ENCODE data around the gene MANBA.

The MANBA gene

GRCh38 chr4:102678107-102678506 lies 82.7 kb downstream of the MANBA start:
- DNase-seq: no peak
- ChIA-PET POLR2A (no interaction called here), CTCF (no interaction called here)
- Histone ChIP-seq H3K4me1 (ENCODE audit: control extremely low read depth in 1 of 4, control insufficient read depth in 4 of 4, insufficient read depth in 4 of 4, low read length in 3 of 4) (no peaks in the 10 kb centered on the region), H3K9me3 (ENCODE audit: control extremely low read depth in 1 of 5, control insufficient read depth in 4 of 5, insufficient read depth in 2 of 5, low read depth in 1 of 5, low read length in 4 of 5) (peaks cover 0 to 4% (median 0%) of the 10 kb centered on the region in 5 experiments), H3K36me3 (ENCODE audit: control insufficient read depth in 4 of 4, insufficient read depth in 4 of 4, low read length in 3 of 4) (peaks cover 9 to 39% (median 32%) of the 10 kb centered on the region in 4 experiments), H3K27me3 (replicated peaks in 2 of 5; ENCODE audit: control insufficient read depth in 4 of 5, insufficient read depth in 5 of 5, low read length in 4 of 5) (no peaks in the 10 kb centered on the region), H3K4me3 (ENCODE audit: control insufficient read depth in 1 of 7, extremely low read depth in 1 of 7, insufficient read depth in 4 of 7, low read depth in 2 of 7, low read length in 6 of 7) (no peak overlapping the region), H3K27ac (ENCODE audit: insufficient read depth in 1 of 2, low read depth in 1 of 2, low read length in 2 of 2, poor library complexity in 1 of 2, severe bottlenecking in 2 of 2) (no peak overlapping the region)
- no CpG with 5 or more reads among the region's 2 CpGs for WGBS (ENCODE audit: insufficient coverage)

GRCh38 chr4:102675141-102675540 lies 85.6 kb downstream of the MANBA start:
- CTCF ChIA-PET: no interaction called here

DNA sequence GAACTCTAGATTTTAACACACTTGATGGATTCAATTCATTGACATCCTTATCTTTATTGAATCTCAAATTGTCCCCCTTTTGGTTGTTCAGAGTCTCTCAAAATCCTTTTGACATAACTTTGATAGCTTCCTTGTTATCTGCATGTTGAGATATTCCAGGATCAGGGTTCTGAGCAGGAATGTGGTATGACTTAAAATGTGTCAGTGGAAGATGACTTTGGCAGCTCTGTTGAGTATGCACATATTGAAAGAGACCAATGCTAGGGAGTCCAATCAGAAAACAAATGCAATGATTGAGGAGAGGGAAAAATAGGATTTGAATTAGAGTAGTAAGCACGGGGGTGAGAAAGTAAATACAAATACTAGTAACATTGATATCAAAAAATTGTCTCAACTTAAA lies 93.8 kb downstream of the MANBA start:
- Histone ChIP-seq H3K27me3 (replicated peaks in 2 of 5; ENCODE audit: control insufficient read depth in 4 of 5, insufficient read depth in 5 of 5, low read length in 4 of 5) (no peaks in the 10 kb centered on the region), H3K4me1 (ENCODE audit: control extremely low read depth in 1 of 4, control insufficient read depth in 4 of 4, insufficient read depth in 4 of 4, low read length in 3 of 4) (peaks cover 0 to 2% (median 0%) of the 10 kb centered on the region in 4 experiments), H3K9me3 (ENCODE audit: control extremely low read depth in 1 of 5, control insufficient read depth in 4 of 5, insufficient read depth in 2 of 5, low read depth in 1 of 5, low read length in 4 of 5) (no peaks in the 10 kb centered on the region), H3K36me3 (ENCODE audit: control insufficient read depth in 4 of 4, insufficient read depth in 4 of 4, low read length in 3 of 4) (peaks cover 16 to 65% (median 44%) of the 10 kb centered on the region in 4 experiments), H3K27ac (ENCODE audit: insufficient read depth in 1 of 2, low read depth in 1 of 2, low read length in 2 of 2, poor library complexity in 1 of 2, severe bottlenecking in 2 of 2) (no peak overlapping the region), H3K4me3 (ENCODE audit: control insufficient read depth in 1 of 7, extremely low read depth in 1 of 7, insufficient read depth in 4 of 7, low read depth in 2 of 7, low read length in 6 of 7) (no peak overlapping the region)
- ChIA-PET POLR2A (no interaction called here), CTCF (no interaction called here)
- WGBS (ENCODE audit: insufficient coverage): no CpG with 5 or more reads among the region's 1 CpG
- DNase-seq: no peak

More at GRCh38 chr4:102675141-102675540, 85.6 kb downstream of the MANBA start:
- DNase-seq: no peak
- H3K27me3 ChIP-seq (replicated peaks in 2 of 5; ENCODE audit: control insufficient read depth in 4 of 5, insufficient read depth in 5 of 5, low read length in 4 of 5): no peaks in the 10 kb centered on the region
- H3K27ac ChIP-seq (ENCODE audit: insufficient read depth in 1 of 2, low read depth in 1 of 2, low read length in 2 of 2, poor library complexity in 1 of 2, severe bottlenecking in 2 of 2): no peak overlapping the region
- H3K9me3 ChIP-seq (ENCODE audit: control extremely low read depth in 1 of 5, control insufficient read depth in 4 of 5, insufficient read depth in 2 of 5, low read depth in 1 of 5, low read length in 4 of 5): no peaks in the 10 kb centered on the region
- POLR2A ChIA-PET: no interaction called here
- no peak overlapping the region for H3K4me3 ChIP-seq (ENCODE audit: control insufficient read depth in 1 of 7, extremely low read depth in 1 of 7, insufficient read depth in 4 of 7, low read depth in 2 of 7, low read length in 6 of 7)
- H3K4me1 ChIP-seq (ENCODE audit: control extremely low read depth in 1 of 4, control insufficient read depth in 4 of 4, insufficient read depth in 4 of 4, low read length in 3 of 4): no peaks in the 10 kb centered on the region
- no CpG with 5 or more reads among the region's 1 CpG for WGBS (ENCODE audit: insufficient coverage)
- peaks cover 6 to 35% (median 26%) of the 10 kb centered on the region in 4 experiments for H3K36me3 ChIP-seq (ENCODE audit: control insufficient read depth in 4 of 4, insufficient read depth in 4 of 4, low read length in 3 of 4)

DNA sequence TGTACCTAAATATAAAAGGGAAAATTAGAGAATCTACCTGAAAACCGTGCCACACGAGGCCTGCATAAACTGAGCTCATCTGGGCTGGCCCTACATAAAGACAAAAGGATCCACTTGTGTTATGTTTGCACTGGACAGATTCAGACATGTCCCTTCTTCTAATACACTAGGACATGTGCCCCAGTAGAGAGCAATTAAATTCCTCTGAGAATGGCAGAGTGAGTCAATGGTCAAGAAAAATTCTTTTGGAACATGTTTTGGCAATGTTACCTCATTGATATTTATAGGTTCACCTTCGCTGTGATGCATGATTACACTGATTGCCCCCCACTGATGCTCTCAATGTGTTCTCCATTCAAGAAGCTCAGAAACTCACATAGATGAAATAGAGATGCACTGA lies 95.2 kb downstream of the MANBA start:
- H3K27me3 ChIP-seq (replicated peaks in 2 of 5; ENCODE audit: control insufficient read depth in 4 of 5, insufficient read depth in 5 of 5, low read length in 4 of 5): no peaks in the 10 kb centered on the region
- H3K4me1 ChIP-seq (ENCODE audit: control extremely low read depth in 1 of 4, control insufficient read depth in 4 of 4, insufficient read depth in 4 of 4, low read length in 3 of 4): peaks cover 0 to 2% (median 0%) of the 10 kb centered on the region in 4 experiments
- POLR2A ChIA-PET: interaction anchor here (0.5 kb wide), 1 partner anchor 216 kb away, joined by 3 read pairs; no protein-coding TSS in a partner anchor
- no peaks in the 10 kb centered on the region for H3K9me3 ChIP-seq (ENCODE audit: control extremely low read depth in 1 of 5, control insufficient read depth in 4 of 5, insufficient read depth in 2 of 5, low read depth in 1 of 5, low read length in 4 of 5)
- H3K36me3 ChIP-seq (ENCODE audit: control insufficient read depth in 4 of 4, insufficient read depth in 4 of 4, low read length in 3 of 4): peaks cover 20 to 75% (median 45%) of the 10 kb centered on the region in 4 experiments
- no peak overlapping the region for H3K27ac ChIP-seq (ENCODE audit: insufficient read depth in 1 of 2, low read depth in 1 of 2, low read length in 2 of 2, poor library complexity in 1 of 2, severe bottlenecking in 2 of 2)
- CTCF ChIA-PET: no interaction called here
- no peak overlapping the region for H3K4me3 ChIP-seq (ENCODE audit: control insufficient read depth in 1 of 7, extremely low read depth in 1 of 7, insufficient read depth in 4 of 7, low read depth in 2 of 7, low read length in 6 of 7)
- DNase-seq: no peak
- WGBS (ENCODE audit: insufficient coverage): 100% methylated on average over 2 of the region's 3 CpGs

- no peak for DNase-seq
- Histone ChIP-seq H3K4me3 (ENCODE audit: control insufficient read depth in 1 of 7, extremely low read depth in 1 of 7, insufficient read depth in 4 of 7, low read depth in 2 of 7, low read length in 6 of 7) (no peak overlapping the region), H3K36me3 (ENCODE audit: control insufficient read depth in 4 of 4, insufficient read depth in 4 of 4, low read length in 3 of 4) (peaks cover 25 to 79% (median 49%) of the 10 kb centered on the region in 4 experiments), H3K27ac (ENCODE audit: insufficient read depth in 1 of 2, low read depth in 1 of 2, low read length in 2 of 2, poor library complexity in 1 of 2, severe bottlenecking in 2 of 2) (no peak overlapping the region), H3K27me3 (replicated peaks in 2 of 5; ENCODE audit: control insufficient read depth in 4 of 5, insufficient read depth in 5 of 5, low read length in 4 of 5) (no peaks in the 10 kb centered on the region), H3K9me3 (ENCODE audit: control extremely low read depth in 1 of 5, control insufficient read depth in 4 of 5, insufficient read depth in 2 of 5, low read depth in 1 of 5, low read length in 4 of 5) (peaks cover 0 to 9% (median 5%) of the 10 kb centered on the region in 5 experiments), H3K4me1 (ENCODE audit: control extremely low read depth in 1 of 4, control insufficient read depth in 4 of 4, insufficient read depth in 4 of 4, low read length in 3 of 4) (peaks cover 0 to 2% (median 0%) of the 10 kb centered on the region in 4 experiments)
- no CpG with 5 or more reads among the region's 1 CpG for WGBS (ENCODE audit: insufficient coverage)
- ChIA-PET POLR2A (interaction anchor here (0.6 kb wide), 1 partner anchor 1462 kb away, joined by 3 read pairs; no protein-coding TSS in a partner anchor), CTCF (no interaction called here)
Measured at GRCh38 chr4:102663073-102663472, 97.7 kb downstream of the MANBA start.

DNA sequence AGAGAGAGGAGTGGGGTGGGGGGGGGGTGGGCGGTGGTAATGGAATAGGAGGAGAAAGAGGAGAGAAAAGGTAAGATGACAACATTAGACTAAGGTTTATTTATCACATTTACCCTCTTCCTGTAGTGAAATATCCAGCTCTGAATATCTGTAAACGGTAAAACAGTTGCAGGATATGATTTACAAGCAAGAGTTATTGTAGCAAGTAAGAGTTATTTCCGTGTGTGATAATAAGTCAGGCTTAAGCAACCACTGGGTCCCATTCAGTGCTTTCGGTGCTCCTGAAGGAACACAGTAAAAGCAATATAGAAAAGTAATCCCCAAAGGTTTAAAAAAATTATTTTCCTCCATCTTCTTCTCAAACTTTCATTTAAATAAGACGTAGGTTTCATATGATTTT lies 103.6 kb downstream of the MANBA start:
- Histone ChIP-seq H3K27me3 (replicated peaks in 2 of 5; ENCODE audit: control insufficient read depth in 4 of 5, insufficient read depth in 5 of 5, low read length in 4 of 5) (no peaks in the 10 kb centered on the region), H3K27ac (ENCODE audit: insufficient read depth in 1 of 2, low read depth in 1 of 2, low read length in 2 of 2, poor library complexity in 1 of 2, severe bottlenecking in 2 of 2) (no peak overlapping the region), H3K4me3 (ENCODE audit: control insufficient read depth in 1 of 7, extremely low read depth in 1 of 7, insufficient read depth in 4 of 7, low read depth in 2 of 7, low read length in 6 of 7) (no peak overlapping the region), H3K36me3 (ENCODE audit: control insufficient read depth in 4 of 4, insufficient read depth in 4 of 4, low read length in 3 of 4) (peaks cover 21 to 48% (median 37%) of the 10 kb centered on the region in 4 experiments), H3K4me1 (ENCODE audit: control extremely low read depth in 1 of 4, control insufficient read depth in 4 of 4, insufficient read depth in 4 of 4, low read length in 3 of 4) (no peaks in the 10 kb centered on the region), H3K9me3 (ENCODE audit: control extremely low read depth in 1 of 5, control insufficient read depth in 4 of 5, insufficient read depth in 2 of 5, low read depth in 1 of 5, low read length in 4 of 5) (peaks cover 0 to 9% (median 5%) of the 10 kb centered on the region in 5 experiments)
- ChIA-PET CTCF (no interaction called here), POLR2A (no interaction called here)
- WGBS (ENCODE audit: insufficient coverage): 70% methylated on average over 3 of the region's 5 CpGs
- no peak for DNase-seq

DNA sequence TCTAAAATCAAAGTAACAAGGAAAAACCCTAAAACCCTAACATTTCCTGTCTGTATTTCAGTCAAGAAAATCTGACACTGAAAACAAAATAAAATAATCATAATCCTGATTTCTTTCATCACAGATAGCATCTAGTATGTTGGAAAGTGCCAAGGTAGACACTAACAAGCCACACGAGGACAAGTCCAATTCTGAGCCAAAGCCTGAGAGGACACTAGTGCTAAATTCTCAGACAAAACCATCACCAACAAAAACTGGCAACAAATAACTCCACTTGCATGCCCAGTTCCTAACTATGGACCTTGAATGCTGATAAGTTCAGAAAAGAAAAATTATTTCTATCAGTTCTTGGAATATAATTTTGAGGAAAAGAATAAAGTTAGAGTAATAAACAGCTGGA lies 113.7 kb downstream of the MANBA start:
- CTCF ChIA-PET: no interaction called here

More for the DNA sequence above, 113.7 kb downstream of the MANBA start:
- peaks cover 0 to 8% (median 2%) of the 10 kb centered on the region in 5 experiments for H3K9me3 ChIP-seq (ENCODE audit: control extremely low read depth in 1 of 5, control insufficient read depth in 4 of 5, insufficient read depth in 2 of 5, low read depth in 1 of 5, low read length in 4 of 5)
- WGBS (ENCODE audit: insufficient coverage): 75% methylated on average over 1 of the region's 1 CpG
- peaks cover 20 to 57% (median 45%) of the 10 kb centered on the region in 4 experiments for H3K36me3 ChIP-seq (ENCODE audit: control insufficient read depth in 4 of 4, insufficient read depth in 4 of 4, low read length in 3 of 4)
- no peaks in the 10 kb centered on the region for H3K4me1 ChIP-seq (ENCODE audit: control extremely low read depth in 1 of 4, control insufficient read depth in 4 of 4, insufficient read depth in 4 of 4, low read length in 3 of 4)
- POLR2A ChIA-PET: no interaction called here
- no peak overlapping the region for H3K27ac ChIP-seq (ENCODE audit: insufficient read depth in 1 of 2, low read depth in 1 of 2, low read length in 2 of 2, poor library complexity in 1 of 2, severe bottlenecking in 2 of 2)
- H3K4me3 ChIP-seq (ENCODE audit: control insufficient read depth in 1 of 7, extremely low read depth in 1 of 7, insufficient read depth in 4 of 7, low read depth in 2 of 7, low read length in 6 of 7): no peak overlapping the region
- no peak for DNase-seq
- H3K27me3 ChIP-seq (replicated peaks in 2 of 5; ENCODE audit: control insufficient read depth in 4 of 5, insufficient read depth in 5 of 5, low read length in 4 of 5): no peaks in the 10 kb centered on the region
